Stimulated activated CD4-positive, alpha-beta T cell treated with anti-CD3 and anti-CD28 coated beads, TNF-alpha, amount 100 ng/mL, for 1 hour (primary cell): ENCODE results near the gene FAM20C.
"Not testable (repeated sequence)": the region's sequence is repeated elsewhere in the genome, so short reads cannot be mapped to it uniquely, and the experiment has no call there.

Experiments used
- DNase-seq, 3 donors: peaks; one replicate each; pipeline ENCODE4 v3.0.0-alpha.2; 2020; ENCODE audit warnings: low read depth in 3 of 3, low spot score in 1 of 3

FAM20C gene

DNA sequence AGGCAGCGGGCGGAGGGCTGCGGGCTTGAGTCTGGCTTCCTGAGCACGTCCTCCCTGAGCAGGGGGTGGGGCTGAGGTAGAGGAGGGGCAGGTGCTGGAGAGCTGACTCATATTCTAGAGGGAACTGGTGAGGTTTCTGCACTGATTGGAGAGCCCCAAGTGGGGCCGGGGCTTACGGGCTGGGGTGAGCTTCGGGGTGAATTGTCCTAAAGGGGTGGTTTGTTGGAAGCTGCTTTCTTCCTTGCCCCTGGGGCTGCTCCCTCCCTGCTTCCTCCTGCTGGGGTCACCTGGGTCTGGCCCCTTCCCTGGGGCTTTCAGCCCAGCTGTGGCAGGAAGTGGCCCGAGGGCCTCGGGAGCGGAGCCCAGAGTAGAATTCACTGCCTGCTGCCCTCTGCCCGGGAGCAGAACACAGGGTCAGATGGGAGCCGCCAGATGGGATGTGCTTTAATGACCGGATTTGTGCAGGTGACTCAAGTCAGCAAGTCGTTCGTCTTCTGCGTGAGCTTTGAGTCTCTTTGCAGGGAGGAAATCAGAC is 48.6 kb downstream of the FAM20C start:
- no peak for DNase-seq

DNA sequence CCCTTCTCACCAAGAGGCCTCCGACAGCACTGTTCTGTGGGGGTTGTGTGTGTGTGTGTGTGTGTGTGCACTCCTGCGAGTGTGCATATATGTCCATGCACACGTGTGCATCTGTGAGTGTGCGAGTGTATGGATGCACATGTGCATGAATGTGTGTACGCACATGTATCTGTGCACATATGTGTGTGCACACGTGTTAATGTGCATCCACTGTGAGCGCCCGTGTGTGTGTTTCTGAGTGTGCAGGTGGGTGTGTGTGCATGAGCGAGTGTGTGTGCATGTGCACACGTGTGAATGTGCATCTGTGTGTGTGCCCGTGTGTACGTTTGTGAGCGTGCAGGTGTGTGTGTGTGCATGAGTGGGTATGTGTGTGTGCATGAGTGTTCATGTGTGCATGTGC is 49.1 kb downstream of the FAM20C start:
- no peak for DNase-seq

DNA sequence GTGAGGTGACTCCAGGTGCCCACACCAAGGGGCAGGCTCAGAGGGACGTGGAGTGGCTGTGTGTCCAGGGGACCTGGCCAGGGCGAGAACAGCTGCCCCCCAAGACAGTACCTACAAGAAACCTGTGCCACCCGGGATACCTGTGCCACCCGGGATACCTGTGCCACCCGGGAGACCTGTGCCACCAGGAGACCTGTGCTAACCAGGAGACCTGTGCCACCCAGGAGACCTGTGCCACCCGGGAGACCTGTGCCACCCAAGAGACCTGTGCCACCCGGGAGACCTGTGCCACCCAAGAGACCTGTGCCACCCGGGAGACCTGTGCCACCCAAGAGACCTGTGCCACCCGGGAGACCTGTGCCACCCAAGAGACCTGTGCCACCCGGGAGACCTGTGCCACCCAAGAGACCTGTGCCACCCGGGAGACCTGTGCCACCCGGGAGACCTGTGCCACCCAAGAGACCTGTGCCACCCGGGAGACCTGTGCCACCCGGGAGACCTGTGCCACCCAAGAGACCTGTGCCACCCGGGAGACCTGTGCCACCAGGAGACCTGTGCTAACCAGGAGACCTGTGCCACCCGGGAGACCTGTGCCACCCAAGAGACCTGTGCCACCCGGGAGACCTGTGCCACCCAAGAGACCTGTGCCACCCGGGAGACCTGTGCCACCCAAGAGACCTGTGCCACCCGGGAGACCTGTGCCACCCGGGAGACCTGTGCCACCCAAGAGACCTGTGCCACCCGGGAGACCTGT is 50.6 kb downstream of the FAM20C start:
- DNase-seq = not testable (repeated sequence)

DNA sequence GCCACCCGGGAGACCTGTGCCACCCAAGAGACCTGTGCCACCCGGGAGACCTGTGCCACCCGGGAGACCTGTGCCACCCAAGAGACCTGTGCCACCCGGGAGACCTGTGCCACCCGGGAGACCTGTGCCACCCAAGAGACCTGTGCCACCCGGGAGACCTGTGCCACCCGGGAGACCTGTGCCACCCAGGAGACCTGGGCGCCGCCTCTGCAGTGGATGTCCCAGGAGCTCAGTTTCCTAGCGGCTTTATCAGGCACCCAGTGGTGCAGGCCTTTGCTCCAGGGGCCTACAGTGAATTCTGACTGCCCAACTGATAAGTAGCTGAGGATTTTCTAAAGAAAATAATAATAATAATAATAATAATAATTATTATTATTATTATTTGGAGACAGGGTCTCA is 51.2 kb downstream of the FAM20C start:
- not testable (repeated sequence) for DNase-seq

DNA sequence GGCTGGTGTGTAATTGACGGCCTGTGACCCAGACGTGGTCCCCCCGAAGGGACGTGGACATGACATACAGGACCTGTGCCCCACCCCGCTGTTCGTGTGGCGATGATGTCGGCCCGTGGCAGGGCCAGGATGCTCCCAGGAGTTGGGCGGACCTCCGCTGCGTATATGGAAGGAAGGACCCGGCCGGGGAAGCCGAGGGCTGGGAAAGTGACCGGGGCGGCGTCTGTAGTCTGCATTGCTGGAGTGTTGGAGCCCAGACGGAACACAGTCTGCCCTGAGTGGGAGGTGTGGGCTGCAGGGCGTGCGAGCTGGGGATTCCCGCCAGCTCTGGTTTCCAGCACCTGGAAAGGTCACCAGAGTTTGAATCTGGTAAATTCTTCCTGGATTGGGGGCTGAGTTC is 52.6 kb downstream of the FAM20C start:
- no peak for DNase-seq

DNA sequence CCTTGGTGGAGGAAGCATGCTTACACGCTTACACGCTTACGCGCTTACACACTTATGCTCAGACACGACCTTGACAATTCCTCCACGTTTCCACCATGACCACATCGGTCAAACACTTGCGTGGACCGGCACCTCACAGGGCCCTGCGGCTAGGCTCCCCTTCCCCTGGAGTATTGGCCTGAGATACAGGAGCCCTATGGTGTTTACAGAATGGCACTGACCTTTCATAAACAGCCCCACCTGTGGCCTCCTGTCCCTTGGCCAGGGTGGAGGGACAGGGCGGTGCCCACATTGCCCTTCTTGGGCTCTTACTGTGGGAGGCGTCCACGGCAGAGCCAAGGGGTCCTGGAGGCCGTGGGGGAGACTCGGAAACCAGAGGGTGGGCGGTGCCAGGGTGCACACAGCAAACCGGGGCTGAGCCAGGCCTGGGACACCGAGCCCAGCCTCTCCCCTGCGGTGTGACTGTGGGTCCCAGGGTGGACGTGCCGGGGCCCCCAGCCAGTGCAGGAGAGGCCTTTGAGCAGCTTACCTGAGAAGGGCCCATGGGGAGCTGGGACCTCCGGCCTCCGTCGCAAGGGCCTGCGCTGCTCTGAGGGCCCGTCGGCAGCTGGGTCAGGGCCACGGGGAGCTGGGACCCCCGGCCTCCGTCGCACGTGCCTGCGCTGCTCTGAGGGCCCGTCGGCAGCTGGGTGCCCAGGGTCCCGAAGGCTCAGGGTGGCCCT is 53.4 kb downstream of the FAM20C start:
- no peak for DNase-seq

DNA sequence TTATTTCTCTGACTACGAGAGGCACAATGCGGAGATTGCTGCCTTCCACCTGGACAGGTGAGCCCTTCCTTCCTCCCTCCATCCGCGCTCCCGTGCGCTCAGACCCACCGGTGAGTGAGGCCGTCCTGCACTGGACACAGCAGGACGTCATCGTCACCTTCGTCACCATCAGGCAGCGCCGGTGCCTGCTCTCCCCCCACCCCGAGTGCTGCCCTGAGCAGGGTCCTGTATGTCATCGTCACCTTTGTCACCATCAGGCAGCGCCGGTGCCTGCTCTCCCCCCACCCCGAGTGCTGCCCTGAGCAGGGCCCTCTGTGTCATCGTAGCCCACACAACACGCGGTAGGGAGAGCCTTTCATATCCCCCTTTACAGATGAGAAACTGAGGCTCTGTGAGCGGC is 54.1 kb downstream of the FAM20C start:
- no peak for DNase-seq

DNA sequence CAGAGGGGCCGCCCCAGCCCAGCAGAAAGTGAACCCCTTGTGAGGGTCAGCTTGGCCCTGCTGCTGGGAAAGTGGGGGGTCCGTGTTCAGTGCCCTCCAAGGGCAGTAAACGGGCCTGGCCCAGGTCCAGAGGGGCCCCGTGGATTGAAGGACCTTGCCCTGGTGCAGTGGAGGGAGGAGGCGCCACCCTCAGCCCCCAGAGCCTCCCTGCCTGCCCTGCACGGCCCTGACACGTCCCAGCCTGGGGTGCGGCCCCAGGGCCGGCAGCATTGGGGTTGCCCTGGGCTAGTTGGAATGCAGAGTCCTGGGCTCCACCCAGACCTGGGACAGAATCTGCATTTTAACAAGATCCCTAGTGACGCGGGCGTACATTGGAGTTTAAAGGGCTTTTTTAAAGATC is 54.8 kb downstream of the FAM20C start:
- DNase-seq = no peak

DNA sequence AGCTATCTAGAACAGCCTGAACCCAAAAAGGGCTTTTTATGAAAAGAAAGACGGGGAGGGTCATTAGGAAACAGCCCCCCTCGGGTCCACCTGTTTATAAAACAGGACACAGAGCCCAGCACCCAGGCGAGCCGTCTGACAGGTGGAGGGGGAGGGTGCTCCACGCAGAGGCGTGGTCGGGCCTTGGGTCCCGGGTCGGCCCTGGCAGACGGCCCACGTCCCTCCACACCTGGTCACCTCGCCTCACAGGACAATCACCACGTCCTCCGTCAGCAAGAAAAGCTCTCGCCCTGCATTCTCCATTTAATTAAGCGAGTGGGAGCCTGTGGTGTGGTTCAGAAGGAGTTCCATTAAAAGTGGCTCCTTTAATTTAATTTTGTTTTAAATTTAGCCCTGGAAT is 55.3 kb downstream of the FAM20C start:
- no peak for DNase-seq

DNA sequence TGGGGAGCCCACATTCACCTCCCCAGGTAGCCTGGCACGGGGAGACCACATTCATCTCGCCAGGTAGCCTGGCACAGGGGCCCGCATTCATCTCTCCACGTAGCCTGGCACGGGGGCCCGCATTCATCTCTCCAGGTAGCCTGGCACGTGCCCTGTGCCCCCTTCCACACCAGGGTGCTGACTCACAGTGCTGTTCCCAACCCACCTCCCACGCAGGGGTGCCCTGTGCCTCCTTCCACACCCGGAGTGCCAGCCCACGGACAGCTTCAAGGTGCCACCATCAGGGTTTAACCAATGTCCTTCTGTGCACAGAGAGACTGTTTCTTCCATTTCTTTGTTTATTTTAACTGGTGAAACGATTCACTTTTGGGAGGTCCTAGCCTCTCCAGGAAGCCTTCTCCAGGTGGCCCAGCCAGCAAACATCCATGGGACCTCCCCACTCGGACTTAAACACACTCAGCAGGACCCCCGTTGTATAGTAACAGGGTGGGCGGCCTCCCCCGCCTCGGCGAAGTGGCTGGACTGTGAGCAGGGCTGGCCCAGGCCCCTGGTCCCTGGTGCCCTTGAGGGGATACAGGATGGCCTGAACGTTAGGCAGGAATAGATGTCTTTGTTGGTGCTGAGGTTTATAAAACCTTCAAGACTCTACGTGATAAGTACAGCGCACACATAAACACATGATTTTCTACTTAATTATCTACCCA is 56.5 kb downstream of the FAM20C start:
- no peak for DNase-seq

DNA sequence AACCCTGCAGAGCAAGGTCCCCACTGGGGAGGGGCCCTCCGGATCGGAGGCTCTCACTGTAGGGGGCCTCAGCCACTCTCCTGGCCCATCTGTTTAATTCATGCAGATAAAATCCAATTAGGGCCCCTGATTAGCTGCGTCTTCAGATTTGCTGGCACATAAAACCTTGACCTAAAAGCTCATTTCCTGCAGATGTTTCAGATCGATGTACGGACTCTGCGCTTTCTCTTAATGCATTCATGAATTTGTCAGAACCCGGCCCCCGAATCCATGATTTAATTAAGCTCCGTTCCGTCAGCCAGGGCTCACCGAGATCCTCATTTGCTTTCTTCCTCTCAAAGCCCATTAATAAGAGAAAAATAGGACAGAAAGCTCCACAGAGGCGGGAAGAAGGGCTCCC is 57.6 kb downstream of the FAM20C start:
- DNase-seq = no peak

DNA sequence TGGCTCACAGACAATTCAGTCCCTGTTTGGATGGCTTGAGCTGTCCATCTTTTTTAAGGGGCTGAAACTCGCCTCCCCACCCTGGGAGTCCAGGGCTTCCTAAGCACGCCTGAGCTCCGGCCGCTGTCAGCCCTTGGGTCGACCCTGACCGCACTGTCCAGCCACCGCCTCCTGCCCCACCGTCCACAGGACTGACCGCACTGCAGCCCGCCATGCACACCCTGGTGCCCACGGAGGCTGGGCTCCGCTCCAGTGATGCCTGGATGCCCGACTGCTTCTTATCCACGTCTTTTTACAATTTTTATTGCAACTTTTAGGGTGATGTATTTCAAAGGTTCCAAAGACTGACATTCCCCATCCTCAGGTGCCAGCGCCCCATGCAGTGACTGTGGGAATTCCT is 58.2 kb downstream of the FAM20C start:
- no peak for DNase-seq

DNA sequence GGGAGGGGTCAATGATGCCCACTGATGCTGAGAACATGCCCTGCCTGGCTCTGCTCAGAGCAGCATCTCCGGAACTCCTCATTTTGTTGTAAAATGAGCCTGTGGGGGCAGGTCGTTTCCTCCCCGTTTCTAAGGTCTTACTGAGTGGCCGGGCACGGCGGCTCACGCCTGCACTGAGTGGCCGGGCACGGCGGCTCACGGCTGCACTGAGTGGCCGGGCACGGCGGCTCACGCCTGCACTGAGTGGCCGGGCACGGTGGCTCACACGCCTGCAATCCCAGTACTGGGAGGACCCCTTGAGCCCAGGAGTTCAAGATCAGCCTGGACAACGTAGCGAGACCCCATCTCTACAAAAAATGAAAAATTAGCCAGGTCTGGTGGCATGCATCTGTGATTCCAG is 58.6 kb downstream of the FAM20C start:
- DNase-seq = no peak

DNA sequence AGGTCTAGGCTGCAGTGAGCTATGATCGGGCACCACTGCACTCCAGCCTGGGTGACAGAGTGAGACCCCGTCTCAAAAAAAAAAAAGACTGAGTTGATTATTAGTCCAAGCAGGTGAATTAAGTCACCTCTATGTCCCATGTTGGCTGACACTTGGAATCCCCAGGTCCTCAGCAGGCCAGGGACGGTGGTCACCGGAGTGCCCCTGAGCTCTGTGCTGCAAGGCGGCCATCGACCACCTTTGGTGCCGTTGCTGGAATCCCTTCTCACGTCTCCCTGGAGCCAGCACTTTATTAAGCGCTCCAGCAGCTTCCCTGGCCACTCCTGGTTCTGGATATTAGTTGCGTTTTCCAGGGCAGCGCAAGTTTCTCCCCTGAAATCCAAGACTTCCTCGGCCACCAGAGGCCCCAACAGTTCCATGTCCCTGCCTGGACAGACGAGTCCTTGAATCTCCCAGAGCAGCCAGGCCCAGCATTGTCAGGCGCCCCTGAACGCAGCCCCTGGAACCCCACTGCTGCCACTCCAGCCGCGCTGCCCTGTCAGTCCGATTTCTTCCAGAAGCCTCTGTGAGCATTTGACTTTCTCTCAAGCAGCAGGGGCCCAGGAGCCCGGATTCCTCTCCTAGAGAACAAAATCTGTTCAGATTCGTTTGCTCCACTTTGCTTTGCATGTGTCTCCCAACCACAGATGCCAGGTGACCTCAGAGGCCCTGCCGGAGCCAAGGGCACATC is 59.2 kb downstream of the FAM20C start:
- DNase-seq = no peak

DNA sequence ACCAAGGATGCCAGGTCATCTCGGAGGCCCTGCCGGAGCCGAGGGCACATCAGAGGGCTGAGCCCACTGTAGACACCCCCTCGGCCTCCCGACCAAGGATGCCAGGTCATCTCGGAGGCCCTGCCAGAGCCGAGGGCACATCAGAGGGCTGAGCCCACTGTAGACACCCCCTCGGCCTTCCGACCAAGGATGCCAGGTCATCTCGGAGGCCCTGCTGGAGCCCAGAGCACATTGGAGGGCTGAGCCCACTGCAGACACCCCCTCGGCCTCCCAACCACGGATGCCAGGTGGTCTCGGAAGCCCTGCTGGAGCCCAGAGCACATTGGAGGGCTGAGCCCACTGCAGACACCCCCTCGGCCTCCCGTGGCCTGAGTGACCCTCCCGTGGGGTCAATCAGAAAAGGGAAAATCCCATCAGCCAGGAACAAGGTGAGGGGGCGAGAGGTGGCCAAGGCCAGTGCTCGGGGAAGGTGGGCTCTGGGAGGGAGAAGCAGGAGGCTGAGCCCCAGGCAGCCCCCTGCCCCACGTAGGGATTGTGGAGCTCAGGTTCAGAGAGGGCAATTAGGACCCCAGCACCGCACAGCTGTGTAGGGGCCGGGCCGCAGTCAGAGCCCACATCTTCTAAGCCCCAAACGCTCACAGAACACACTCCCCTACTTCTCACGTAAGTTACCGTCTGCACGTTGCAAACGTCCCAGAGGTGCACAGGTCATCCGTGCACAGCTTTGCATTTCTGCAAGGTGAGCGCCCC is 60.0 kb downstream of the FAM20C start:
- no peak for DNase-seq

DNA sequence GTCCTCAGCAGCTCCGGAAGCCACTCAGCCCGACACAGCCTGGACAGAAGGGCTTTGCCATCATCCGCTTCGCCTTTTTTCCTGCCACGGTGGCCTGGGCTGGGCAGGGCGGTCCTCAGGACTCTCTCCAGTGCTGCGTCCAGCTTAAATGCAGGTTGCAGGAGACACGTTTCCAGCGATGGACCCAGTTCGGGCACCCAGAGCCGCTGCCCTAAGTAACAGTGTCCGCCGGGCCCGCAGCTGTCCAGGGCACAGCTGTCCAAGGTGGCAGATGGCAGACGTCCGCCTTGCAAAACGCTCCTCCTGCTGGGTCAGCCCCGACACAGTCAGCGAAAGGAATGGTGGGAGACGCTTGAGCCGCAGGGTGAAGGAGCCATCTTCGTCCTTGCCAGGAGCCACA is 60.6 kb downstream of the FAM20C start:
- no peak for DNase-seq

DNA sequence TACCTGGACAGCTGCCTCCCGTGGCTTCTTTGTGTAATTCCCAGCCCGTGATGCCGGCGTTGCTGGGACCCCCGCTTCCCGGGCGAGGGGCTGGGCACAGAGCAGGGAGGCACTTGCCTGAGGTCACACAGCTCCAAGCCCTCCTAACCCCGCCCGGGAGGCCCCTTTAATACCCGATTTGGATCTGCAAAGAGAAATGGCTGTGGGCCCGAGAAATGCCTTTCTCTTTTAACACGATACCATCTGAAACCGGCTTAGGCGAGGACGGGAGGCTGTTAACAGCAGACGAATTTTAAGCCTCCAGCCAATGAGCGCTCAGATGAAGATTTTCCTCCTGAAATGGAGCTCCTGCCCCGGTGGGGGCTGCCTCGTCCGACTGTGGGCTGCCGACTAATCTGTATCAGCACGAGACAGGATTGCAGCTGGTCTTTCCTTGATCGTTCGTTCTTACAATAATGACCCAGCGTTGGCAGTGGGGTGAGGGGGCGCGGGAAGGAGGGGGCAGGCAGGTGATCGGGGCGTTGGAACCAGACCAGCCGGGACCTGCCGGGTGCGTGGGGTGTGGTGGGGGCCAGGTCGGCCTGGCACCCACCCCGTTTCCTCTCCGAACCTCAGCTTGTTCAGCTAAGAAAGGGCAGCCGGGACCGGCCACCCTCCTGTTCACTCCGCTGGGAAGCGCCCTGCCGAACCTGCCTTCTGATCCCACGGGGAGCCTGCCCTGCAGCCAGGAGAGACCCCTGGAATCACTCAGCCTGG is 61.4 kb downstream of the FAM20C start:
- DNase-seq = no peak

DNA sequence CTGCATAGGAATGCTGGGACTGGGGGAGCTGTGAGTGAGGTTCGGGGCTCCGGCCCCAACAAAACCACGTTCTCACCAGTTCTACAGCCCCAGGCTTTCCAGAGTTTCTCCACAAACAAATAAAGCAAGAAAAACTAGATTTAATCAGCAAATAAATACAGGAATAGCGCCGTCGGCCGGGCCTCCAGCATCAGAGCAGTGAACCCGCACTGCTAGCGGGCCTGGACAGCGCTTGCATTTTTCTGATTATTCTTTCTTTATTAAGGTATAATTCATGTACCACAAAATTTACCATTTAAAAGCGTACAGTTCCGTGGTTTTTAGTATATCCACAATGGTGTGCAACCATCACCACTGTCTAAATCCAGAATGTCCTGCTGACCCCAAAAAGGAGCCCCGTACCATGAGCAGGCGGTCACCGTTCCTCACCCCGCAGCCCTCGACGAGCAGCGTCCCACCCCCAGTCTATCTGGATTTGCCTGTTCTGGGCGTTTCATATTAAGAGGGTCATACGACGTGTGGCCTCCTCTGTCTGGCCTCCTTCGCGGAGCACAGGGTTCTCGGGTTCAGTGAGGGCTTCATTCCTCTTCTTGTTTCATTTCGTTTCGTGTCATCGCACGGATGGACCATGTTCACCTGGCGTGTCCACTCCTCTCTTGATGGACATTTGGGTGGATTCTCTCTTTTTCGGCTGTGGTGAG is 62.1 kb downstream of the FAM20C start:
- DNase-seq = no peak

DNA sequence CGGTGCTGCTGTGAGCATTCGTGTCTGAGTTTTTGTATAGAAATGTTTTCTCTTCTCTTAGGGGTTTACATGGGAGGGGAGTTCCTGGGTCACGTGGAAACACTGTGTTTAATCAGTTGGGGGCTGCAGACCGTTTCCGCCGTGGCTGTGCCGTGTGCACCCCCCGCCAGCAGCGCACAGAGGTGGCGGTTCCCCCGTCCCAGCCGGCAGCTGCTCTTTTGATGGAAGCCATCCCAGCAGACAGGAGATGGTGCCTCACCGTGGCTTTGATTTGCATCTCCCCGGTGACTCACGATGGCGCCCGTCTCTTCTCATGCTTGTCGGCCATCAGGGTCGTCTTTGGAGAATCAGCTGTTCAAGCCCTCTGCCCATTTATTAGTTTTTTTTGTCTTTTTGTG is 62.7 kb downstream of the FAM20C start:
- no peak for DNase-seq
